Trophoblast cell (in vitro differentiated cells and primary cell): Measurements from ENCODE around the gene HIVEP3.

Experiments used
- DNase-seq, 2 donors: peaks; one replicate each; pipeline ENCODE4 v3.0.0-alpha.2; 2016
- H2AFZ ChIP-seq: 2 replicates; pipeline ENCODE4 v1.6.1; 2013; ENCODE audit warnings: low read length, moderate library complexity, mild to moderate bottlenecking; ENCODE audit not compliant: insufficient read depth, poor library complexity
- H2AK5ac ChIP-seq: 2 replicates; pipeline ENCODE4 v1.6.1; 2013; ENCODE audit warnings: mild to moderate bottlenecking, low read length
- H2BK120ac ChIP-seq: 2 replicates; pipeline ENCODE4 v1.6.1; 2013; ENCODE audit warnings: low read length, mild to moderate bottlenecking, moderate library complexity; ENCODE audit not compliant: insufficient read depth, poor library complexity
- H2BK12ac ChIP-seq: 2 replicates; pipeline ENCODE4 v1.6.1; 2013; ENCODE audit warnings: mild to moderate bottlenecking, low read length, moderate library complexity
- H2BK5ac ChIP-seq: 2 replicates; pipeline ENCODE4 v1.6.1; 2013; ENCODE audit warnings: low read length, low read depth, moderate library complexity, mild to moderate bottlenecking; ENCODE audit not compliant: poor library complexity
- H3K14ac ChIP-seq: 2 replicates; pipeline ENCODE4 v1.6.1; 2013; ENCODE audit warnings: mild to moderate bottlenecking, low read length
- H3K18ac ChIP-seq: 2 replicates; pipeline ENCODE4 v1.6.1; 2013; ENCODE audit warnings: mild to moderate bottlenecking, low read length
- H3K23ac ChIP-seq: 2 replicates; pipeline ENCODE4 v1.6.1; 2013; ENCODE audit warnings: low read length
- H3K27ac ChIP-seq: 2 replicates; pipeline ENCODE4 v1.5.1; 2013; ENCODE audit warnings: low read depth, mild to moderate bottlenecking, inconsistent platforms, low read length, moderate library complexity
- H3K27me3 ChIP-seq: 2 replicates; pipeline ENCODE4 v1.6.1; 2013; ENCODE audit warnings: inconsistent platforms, mild to moderate bottlenecking, low read length, moderate library complexity; ENCODE audit not compliant: insufficient read depth
- H3K36me3 ChIP-seq, 2 experiments: 1 replicate in 1 of 2; 2 replicates in 1 of 2; pipeline ENCODE4 v1.6.1; 2013; ENCODE audit warnings: low read length in 2 of 2, mild to moderate bottlenecking in 2 of 2, moderate library complexity in 1 of 2; ENCODE audit not compliant: insufficient read depth in 2 of 2, control insufficient read depth in 1 of 2
- H3K4ac ChIP-seq: 2 replicates; pipeline ENCODE4 v1.6.1; 2013; ENCODE audit warnings: low read depth, mild to moderate bottlenecking, low read length, moderate library complexity
- H3K4me1 ChIP-seq, 2 experiments: 1 replicate in 1 of 2; 2 replicates in 1 of 2; pipeline ENCODE4 v1.6.1; 2013; ENCODE audit warnings: low read length in 2 of 2, mild to moderate bottlenecking in 2 of 2, moderate library complexity in 1 of 2; ENCODE audit not compliant: insufficient read depth in 2 of 2, control insufficient read depth in 1 of 2
- H3K4me2 ChIP-seq: 2 replicates; pipeline ENCODE4 v1.6.1; 2013; ENCODE audit warnings: inconsistent platforms, mild to moderate bottlenecking, low read length, moderate library complexity
- H3K4me3 ChIP-seq: 2 replicates; pipeline ENCODE4 v1.5.1; 2013; ENCODE audit warnings: mild to moderate bottlenecking, low read depth, low read length, inconsistent platforms
- H3K79me1 ChIP-seq: one replicate; pipeline ENCODE4 v1.6.1; 2013; ENCODE audit warnings: low read length
- H3K79me2 ChIP-seq: 2 replicates; pipeline ENCODE4 v1.6.1; 2013; ENCODE audit warnings: low read length, mild to moderate bottlenecking; ENCODE audit not compliant: control insufficient read depth, insufficient read depth, poor library complexity
- H3K9ac ChIP-seq: 2 replicates; pipeline ENCODE4 v1.6.1; 2013; ENCODE audit warnings: mild to moderate bottlenecking, low read length
- H3K9me3 ChIP-seq: 2 replicates; pipeline ENCODE4 v1.6.1; 2013; ENCODE audit warnings: low read depth, mild to moderate bottlenecking, control low read depth, inconsistent platforms, low read length; ENCODE audit not compliant: insufficient read depth
- H4K12ac ChIP-seq: 2 replicates; pipeline ENCODE4 v1.6.1; 2013; ENCODE audit warnings: low read depth, mild to moderate bottlenecking, low read length, moderate library complexity
- H4K8ac ChIP-seq: 2 replicates; pipeline ENCODE4 v1.6.1; 2013; ENCODE audit warnings: low read depth, mild to moderate bottlenecking, low read length, moderate library complexity
- H4K91ac ChIP-seq: one replicate; pipeline ENCODE4 v1.6.1; 2013; ENCODE audit warnings: low read depth, mild to moderate bottlenecking, low read length, moderate library complexity
- WGBS: extraction: QIAGEN DNeasy Blood & Tissue Kit; methylation state at CpG from one replicate; pipeline ENCODE4 v1.1.7; 2013; ENCODE audit warnings: missing lambda C conversion rate; ENCODE audit not compliant: insufficient read length, insufficient coverage; ENCODE audit errors: extremely low coverage; 5-methylcytosine and 5-hydroxymethylcytosine counted together

HIVEP3 gene

DNA sequence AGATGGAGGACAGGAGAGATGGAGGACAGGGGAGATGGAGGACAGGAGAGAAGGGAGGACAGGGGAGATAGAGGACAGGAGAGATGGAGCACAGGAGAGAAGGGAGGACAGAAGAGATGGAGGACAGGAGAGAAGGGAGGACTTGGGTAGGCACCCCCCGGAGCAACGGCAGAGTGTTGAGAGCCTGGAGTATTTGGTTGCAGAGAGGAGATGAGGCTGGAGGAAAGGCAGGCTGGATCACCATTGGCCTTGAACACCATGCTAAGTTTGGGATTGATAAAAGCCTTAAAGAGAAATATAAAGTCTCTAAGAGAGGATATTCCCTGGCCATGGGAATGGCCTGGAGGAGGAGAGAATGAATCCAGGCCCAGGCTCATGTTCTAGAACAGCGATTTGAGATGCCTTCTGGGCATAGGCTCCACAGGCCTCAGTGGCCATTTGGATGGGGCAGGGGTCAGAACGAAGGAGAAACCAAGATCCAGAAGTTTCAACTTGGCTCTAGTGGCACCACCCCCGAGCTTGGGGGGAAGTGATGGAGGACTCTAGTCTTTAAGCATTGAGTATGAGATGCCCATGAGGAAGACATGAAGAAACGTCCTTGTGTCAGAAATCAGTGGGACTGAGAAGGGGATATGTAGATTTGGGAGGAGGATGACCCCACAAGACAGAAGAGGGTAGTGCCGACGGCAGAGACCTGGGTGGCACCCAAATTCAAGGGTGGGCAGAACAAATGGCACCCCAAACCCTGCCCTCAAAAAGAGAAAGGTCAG lies 386.3 kb downstream of the HIVEP3 start:
- no CpG with 5 or more reads among the region's 8 CpGs for WGBS

GRCh38 chr1:41530411-41530810 lies 388.3 kb downstream of the HIVEP3 start:
- H4K91ac ChIP-seq = no peak overlapping the region
- H2BK12ac ChIP-seq = no peak overlapping the region
- no peak for DNase-seq
- H3K36me3 ChIP-seq = no peaks in the 10 kb centered on the region
- no peak overlapping the region for H3K9ac ChIP-seq
- H2AFZ ChIP-seq = no peak overlapping the region
- H2BK5ac ChIP-seq = no peak overlapping the region
- H3K4ac ChIP-seq = no peak overlapping the region
- no peaks in the 10 kb centered on the region for H3K79me1 ChIP-seq
- no peak overlapping the region for H2AK5ac ChIP-seq
- no peaks in the 10 kb centered on the region for H3K4me1 ChIP-seq
- peaks cover 33% of the 10 kb centered on the region for H3K9me3 ChIP-seq
- no peak overlapping the region for H3K18ac ChIP-seq
- no peak overlapping the region for H4K12ac ChIP-seq
- H3K27ac ChIP-seq = no peak overlapping the region
- no peak overlapping the region for H3K14ac ChIP-seq
- WGBS = no CpG with 5 or more reads among the region's 5 CpGs
- H4K8ac ChIP-seq = no peak overlapping the region
- H3K27me3 ChIP-seq = no peaks in the 10 kb centered on the region
- no peaks in the 10 kb centered on the region for H3K79me2 ChIP-seq
- H3K4me3 ChIP-seq = no peak overlapping the region
- H3K23ac ChIP-seq = no peak overlapping the region
- H2BK120ac ChIP-seq = no peak overlapping the region
- no peak overlapping the region for H3K4me2 ChIP-seq

More for the DNA sequence above, 386.3 kb downstream of the HIVEP3 start:
- no peaks in the 10 kb centered on the region for H3K4me1 ChIP-seq
- no peak overlapping the region for H3K23ac ChIP-seq
- H3K4me3 ChIP-seq = no peak overlapping the region
- DNase-seq = no peak
- H3K4me2 ChIP-seq = no peak overlapping the region
- no peak overlapping the region for H2BK12ac ChIP-seq
- H3K79me2 ChIP-seq = no peaks in the 10 kb centered on the region
- H3K36me3 ChIP-seq = no peaks in the 10 kb centered on the region
- H2AFZ ChIP-seq = no peak overlapping the region
- H2BK120ac ChIP-seq = no peak overlapping the region
- H3K4ac ChIP-seq = no peak overlapping the region
- no peak overlapping the region for H2BK5ac ChIP-seq
- no peak overlapping the region for H3K18ac ChIP-seq
- no peak overlapping the region for H4K8ac ChIP-seq
- no peak overlapping the region for H3K14ac ChIP-seq
- no peaks in the 10 kb centered on the region for H3K79me1 ChIP-seq
- no peak overlapping the region for H4K12ac ChIP-seq
- H3K9me3 ChIP-seq = peaks cover 23% of the 10 kb centered on the region
- H3K27ac ChIP-seq = no peak overlapping the region
- H3K9ac ChIP-seq = no peak overlapping the region
- no peak overlapping the region for H4K91ac ChIP-seq
- no peak overlapping the region for H2AK5ac ChIP-seq
- H3K27me3 ChIP-seq = no peaks in the 10 kb centered on the region

DNA sequence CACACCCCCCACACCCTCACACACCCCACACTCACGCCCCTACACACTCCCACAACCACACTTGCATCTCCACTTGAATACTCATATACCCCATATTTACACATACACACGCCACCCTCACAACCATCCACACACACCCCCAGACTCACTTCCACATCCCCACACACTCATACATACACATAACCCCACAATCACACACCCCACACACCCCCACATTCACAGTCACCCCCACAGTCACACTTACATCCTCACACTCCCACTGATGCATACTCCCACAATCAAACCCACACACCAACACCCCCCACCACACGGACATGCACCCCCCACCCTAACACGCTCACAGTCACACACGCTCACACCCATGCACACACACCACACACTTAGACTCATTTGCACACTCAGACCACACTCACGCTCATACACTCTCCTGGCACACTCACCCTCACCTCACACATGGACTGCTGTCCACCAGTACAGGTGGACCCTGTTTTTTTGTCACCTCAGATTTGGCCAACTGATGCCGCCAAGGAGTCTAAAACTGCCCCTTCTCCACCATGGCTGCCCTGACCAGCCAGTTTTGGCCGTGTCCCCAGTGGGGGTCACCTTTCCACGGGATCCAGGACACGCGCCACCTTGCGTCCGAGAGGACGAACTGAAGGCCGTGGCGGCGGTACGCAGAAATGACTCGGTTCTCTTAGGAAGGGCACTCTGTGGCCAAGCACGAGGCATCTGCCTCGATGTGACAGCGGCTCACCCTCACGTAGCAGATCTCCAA lies 388.9 kb downstream of the HIVEP3 start:
- no CpG with 5 or more reads among the region's 23 CpGs for WGBS
- Histone ChIP-seq H4K12ac (no peak overlapping the region), H3K27ac (no peak overlapping the region), H3K14ac (no peak overlapping the region), H3K36me3 (no peaks in the 10 kb centered on the region), H2BK5ac (no peak overlapping the region), H3K9ac (no peak overlapping the region), H3K27me3 (no peaks in the 10 kb centered on the region), H3K23ac (no peak overlapping the region), H3K18ac (no peak overlapping the region), H2BK12ac (no peak overlapping the region), H3K4me3 (no peak overlapping the region), H3K79me1 (no peaks in the 10 kb centered on the region), H4K8ac (no peak overlapping the region), H3K4me2 (no peak overlapping the region), H2AK5ac (no peak overlapping the region), H3K4ac (no peak overlapping the region), H4K91ac (no peak overlapping the region), H3K79me2 (no peaks in the 10 kb centered on the region), H3K9me3 (peaks cover 33% of the 10 kb centered on the region), H2BK120ac (no peak overlapping the region), H3K4me1 (no peaks in the 10 kb centered on the region), H2AFZ (no peak overlapping the region)
- peak; percentile 31 to 54 for DNase-seq

DNA sequence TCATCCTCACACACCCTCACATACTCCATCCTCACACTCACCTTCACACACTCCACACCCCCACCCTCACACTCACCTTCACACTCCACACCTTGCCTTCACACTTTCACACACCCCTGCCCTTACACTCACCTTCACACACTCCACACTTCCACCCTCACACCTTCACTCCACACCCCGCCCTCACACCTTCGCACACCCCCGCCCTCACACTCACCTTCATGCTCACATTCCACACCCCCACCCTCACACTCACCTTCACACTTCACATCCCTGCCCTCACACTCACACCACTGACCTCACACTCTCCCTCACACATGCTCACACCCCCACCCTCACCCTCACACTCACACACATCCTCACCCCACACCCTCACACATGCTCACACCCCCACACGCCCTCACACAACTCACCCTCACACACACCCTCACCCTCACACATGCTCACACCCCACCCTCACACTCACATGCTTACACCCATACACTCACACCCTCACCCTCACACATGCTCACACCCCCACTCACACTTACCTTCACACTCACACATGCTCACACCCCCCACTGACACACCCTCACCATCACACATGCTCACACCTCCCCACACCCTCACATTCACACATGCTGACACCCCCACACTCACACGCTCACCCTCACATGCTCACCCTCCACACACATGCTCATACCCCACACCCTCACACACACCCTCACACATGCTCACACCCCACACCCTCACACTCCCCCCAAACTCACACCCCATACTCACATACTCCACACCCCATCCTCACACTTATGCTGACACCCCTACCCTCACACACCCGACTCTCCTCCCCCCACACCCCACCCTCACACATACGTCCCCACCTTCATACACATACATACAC lies 389.8 kb downstream of the HIVEP3 start:
- Histone ChIP-seq H3K79me2 (no peaks in the 10 kb centered on the region), H3K36me3 (no peaks in the 10 kb centered on the region), H2AFZ (no peak overlapping the region), H3K4me2 (no peak overlapping the region), H3K4ac (no peak overlapping the region), H3K23ac (no peak overlapping the region), H3K27ac (no peak overlapping the region), H3K27me3 (no peaks in the 10 kb centered on the region), H3K9me3 (peaks cover 33% of the 10 kb centered on the region), H3K4me1 (no peaks in the 10 kb centered on the region), H2BK5ac (no peak overlapping the region), H2BK12ac (no peak overlapping the region), H2AK5ac (no peak overlapping the region), H2BK120ac (no peak overlapping the region), H3K9ac (no peak overlapping the region), H3K18ac (no peak overlapping the region), H3K14ac (no peak overlapping the region), H4K12ac (no peak overlapping the region), H3K79me1 (no peaks in the 10 kb centered on the region), H4K91ac (no peak overlapping the region), H4K8ac (no peak overlapping the region), H3K4me3 (no peak overlapping the region)
- DNase-seq = no peak
- WGBS = 73% methylated on average over 7 of the region's 7 CpGs
